Nephron (organoid): ENCODE results near the gene MECP2.
"Not testable (repeated sequence)": the region's sequence is repeated elsewhere in the genome, so short reads cannot be mapped to it uniquely, and the experiment has no call there.

ENCODE experiments used
- H3K27ac Mint-ChIP-seq, 3 experiments: 2 replicates each; pipeline ENCODE4 v1.8.0; 2020; ENCODE audit warnings: mixed read lengths in 3 of 3, mild to moderate bottlenecking in 2 of 3, moderate library complexity in 1 of 3
- H3K27me3 Mint-ChIP-seq: 2 replicates; pipeline ENCODE4 v1.8.0; 2021; ENCODE audit warnings: low read depth, mild to moderate bottlenecking, moderate library complexity, mixed read lengths
- H3K36me3 Mint-ChIP-seq: 2 replicates; pipeline ENCODE4 v1.8.0; 2020; ENCODE audit warnings: low read depth, mixed read lengths
- H3K4me1 Mint-ChIP-seq: 2 replicates; pipeline ENCODE4 v1.8.0; 2020; ENCODE audit warnings: mixed read lengths
- H3K4me3 Mint-ChIP-seq, 3 experiments: 2 replicates each; pipeline ENCODE4 v1.8.0; 2020; ENCODE audit warnings: mild to moderate bottlenecking in 3 of 3, mixed read lengths in 3 of 3, moderate library complexity in 2 of 3
- H3K9me3 Mint-ChIP-seq: 2 replicates; pipeline ENCODE4 v1.8.0; 2020; ENCODE audit warnings: mixed read lengths
- TF ChIP-seq, protein P1 (sequence below), 3 experiments: fragments of 200-600 bp; sonication (generic); IDR thresholded peaks; one replicate each; pipeline ENCODE4 v1.5.0; 2021; ENCODE audit warnings: antibody characterized with exemption in 3 of 3; ENCODE audit not compliant: unreplicated experiment in 3 of 3

The MECP2 gene

DNA sequence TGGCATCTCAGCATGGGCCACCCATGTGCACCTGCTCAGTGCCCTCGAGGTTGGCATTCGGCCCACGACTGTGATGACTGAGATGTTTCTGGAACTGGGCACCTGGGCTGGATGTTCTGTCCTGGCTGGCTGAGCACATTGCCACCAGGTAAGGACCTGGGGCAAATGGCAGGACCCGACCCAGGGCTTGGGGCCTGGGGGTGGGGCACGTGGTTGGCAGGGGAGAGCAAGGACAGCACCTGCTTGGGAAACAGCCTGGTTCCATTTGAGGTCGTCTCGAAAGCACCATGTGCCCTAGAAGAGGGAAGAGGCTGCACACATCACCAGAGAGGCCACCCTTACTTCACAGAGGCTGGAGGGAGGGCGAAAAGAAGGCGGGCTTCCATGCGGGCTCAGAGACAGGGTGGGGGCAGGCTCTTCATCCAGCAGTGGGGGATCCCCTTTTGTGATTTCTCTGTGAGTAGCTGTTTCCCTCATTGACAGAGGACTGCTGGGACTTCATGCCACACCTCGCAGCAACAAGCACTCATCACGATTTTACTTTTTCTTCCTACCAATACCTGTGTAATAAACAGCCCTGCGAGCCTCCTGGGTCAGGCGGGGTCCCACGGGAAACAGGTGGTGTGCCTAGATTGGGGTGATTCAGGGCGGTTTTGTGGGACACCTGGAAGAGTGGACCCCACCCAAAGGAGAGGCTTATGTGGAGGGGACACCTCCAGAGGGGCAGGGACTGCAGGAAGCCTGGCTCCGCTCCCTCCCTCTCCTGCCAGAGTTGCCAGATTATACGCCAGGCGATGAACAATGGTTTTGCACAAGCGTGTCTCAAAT, 113.0 kb downstream of the MECP2 start:
- Mint-ChIP-seq H3K27ac (no peak overlapping the region), H3K36me3 (peaks cover 15% of the 10 kb centered on the region), H3K9me3 (no peaks in the 10 kb centered on the region), H3K4me3 (no peak overlapping the region), H3K4me1 (no peaks in the 10 kb centered on the region), H3K27me3 (no peaks in the 10 kb centered on the region)
- TF ChIP-seq, protein P1, sequence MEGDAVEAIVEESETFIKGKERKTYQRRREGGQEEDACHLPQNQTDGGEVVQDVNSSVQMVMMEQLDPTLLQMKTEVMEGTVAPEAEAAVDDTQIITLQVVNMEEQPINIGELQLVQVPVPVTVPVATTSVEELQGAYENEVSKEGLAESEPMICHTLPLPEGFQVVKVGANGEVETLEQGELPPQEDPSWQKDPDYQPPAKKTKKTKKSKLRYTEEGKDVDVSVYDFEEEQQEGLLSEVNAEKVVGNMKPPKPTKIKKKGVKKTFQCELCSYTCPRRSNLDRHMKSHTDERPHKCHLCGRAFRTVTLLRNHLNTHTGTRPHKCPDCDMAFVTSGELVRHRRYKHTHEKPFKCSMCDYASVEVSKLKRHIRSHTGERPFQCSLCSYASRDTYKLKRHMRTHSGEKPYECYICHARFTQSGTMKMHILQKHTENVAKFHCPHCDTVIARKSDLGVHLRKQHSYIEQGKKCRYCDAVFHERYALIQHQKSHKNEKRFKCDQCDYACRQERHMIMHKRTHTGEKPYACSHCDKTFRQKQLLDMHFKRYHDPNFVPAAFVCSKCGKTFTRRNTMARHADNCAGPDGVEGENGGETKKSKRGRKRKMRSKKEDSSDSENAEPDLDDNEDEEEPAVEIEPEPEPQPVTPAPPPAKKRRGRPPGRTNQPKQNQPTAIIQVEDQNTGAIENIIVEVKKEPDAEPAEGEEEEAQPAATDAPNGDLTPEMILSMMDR (IDR thresholded peaks at IDR 0.05; ENCODE audit: unreplicated experiment in 3 of 3) = no peak

DNA sequence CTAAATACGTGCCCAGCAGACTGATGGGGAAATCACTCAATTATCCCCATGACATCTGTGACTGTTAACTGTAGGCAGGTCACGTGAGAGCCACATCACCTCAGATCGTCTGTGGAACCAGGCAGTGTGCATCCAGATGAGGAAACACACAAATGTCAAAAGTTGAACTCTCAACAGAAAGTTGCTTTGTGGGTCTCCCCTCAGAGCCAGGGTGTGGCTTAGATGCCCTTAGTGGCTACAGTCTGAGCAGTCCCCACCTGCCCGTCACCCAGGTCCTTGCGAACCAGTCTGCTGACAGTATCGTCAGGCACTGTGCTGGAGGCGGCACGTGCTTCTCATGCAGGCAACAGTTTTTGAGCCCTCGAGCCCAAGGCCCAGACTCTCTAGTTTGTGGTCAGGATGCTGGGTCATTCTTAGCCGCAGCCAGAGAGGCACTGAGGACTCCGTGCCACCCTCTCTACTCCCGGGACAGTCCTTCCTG, 114.2 kb downstream of the MECP2 start:
- Mint-ChIP-seq H3K27me3 (no peaks in the 10 kb centered on the region), H3K27ac (no peak overlapping the region), H3K9me3 (no peaks in the 10 kb centered on the region), H3K4me3 (no peak overlapping the region), H3K4me1 (no peaks in the 10 kb centered on the region), H3K36me3 (peaks cover 15% of the 10 kb centered on the region)
- TF ChIP-seq, protein P1 (IDR thresholded peaks at IDR 0.05; ENCODE audit: unreplicated experiment in 3 of 3) = no peak

GRCh38 chrX:153981771-153982533, 115.6 kb downstream of the MECP2 start:
- H3K27me3 Mint-ChIP-seq = no peaks in the 10 kb centered on the region
- H3K4me1 Mint-ChIP-seq = no peaks in the 10 kb centered on the region
- TF ChIP-seq, protein P1 (IDR thresholded peaks at IDR 0.05; ENCODE audit: unreplicated experiment in 3 of 3) = no peak
- H3K36me3 Mint-ChIP-seq = peaks cover 15% of the 10 kb centered on the region
- no peaks in the 10 kb centered on the region for H3K9me3 Mint-ChIP-seq
- H3K27ac Mint-ChIP-seq = peak overlapping the region; percentile 48 to 82 (median 50)
- no peak overlapping the region for H3K4me3 Mint-ChIP-seq

- TF ChIP-seq, protein P1 (IDR thresholded peaks at IDR 0.05; ENCODE audit: unreplicated experiment in 3 of 3) = no peak
- Mint-ChIP-seq H3K27ac (peak overlapping the region; percentile 48 to 82 (median 50)), H3K27me3 (no peaks in the 10 kb centered on the region), H3K36me3 (peaks cover 15% of the 10 kb centered on the region), H3K4me3 (no peak overlapping the region), H3K9me3 (no peaks in the 10 kb centered on the region), H3K4me1 (no peaks in the 10 kb centered on the region)
These were observed 116.3 kb downstream of the MECP2 start for GRCh38 chrX:153981231-153981630.

- not testable (repeated sequence) for H3K4me3 Mint-ChIP-seq, H3K9me3 Mint-ChIP-seq, H3K4me1 Mint-ChIP-seq, H3K27ac Mint-ChIP-seq, H3K27me3 Mint-ChIP-seq
- peaks cover 15% of the 10 kb centered on the region for H3K36me3 Mint-ChIP-seq
These were observed 117.1 kb downstream of the MECP2 start for GRCh38 chrX:153980394-153980793.

DNA sequence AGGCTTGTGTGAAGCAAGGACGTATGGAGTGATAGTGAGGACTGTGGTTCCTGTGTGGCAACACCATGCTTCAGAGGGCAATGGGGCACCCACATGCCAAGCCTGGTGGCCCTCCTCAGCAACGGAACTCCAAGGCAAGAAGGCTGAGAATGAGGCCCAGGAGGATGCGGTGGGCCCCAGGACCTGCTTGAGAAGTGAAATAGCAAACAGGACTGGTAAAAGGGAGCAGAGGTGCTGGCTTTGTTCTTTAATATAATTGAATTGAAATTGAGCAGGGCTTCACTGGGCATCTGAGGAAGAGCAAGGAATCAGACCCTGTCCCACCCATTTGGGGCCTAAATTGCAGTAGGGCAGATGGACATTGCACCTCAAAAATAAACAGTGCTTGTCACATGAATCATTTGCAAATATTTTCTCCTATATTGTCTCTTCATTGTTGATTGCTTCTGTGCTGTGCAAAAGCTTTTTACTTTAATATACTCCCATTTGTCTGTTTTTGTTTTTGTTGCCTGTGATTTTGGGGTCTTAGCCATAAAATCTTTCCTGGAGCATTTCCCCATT, 122.7 kb downstream of the MECP2 start:
- Mint-ChIP-seq H3K4me3 (peak overlapping the region; percentile 42 to 92 (median 69)), H3K36me3 (no peaks in the 10 kb centered on the region), H3K9me3 (no peaks in the 10 kb centered on the region), H3K27me3 (no peaks in the 10 kb centered on the region), H3K27ac (peak overlapping the region; percentile 99 to 100 (median 100)), H3K4me1 (peaks cover 28% of the 10 kb centered on the region)
- TF ChIP-seq, protein P1 (IDR thresholded peaks at IDR 0.05; ENCODE audit: unreplicated experiment in 3 of 3) = no peak
